GM12892 (cell line): ENCODE data around the gene GUCA2A.

Experiments used
- POLR2A ChIP-seq: IDR thresholded peaks from 2 replicates; pipeline ENCODE4 v1.6.1; 2011; ENCODE audit warnings: low read depth, low read length, control low read depth
- TAF1 ChIP-seq: IDR thresholded peaks from 2 replicates; pipeline ENCODE4 v1.6.1; 2011; ENCODE audit warnings: low read depth, mild to moderate bottlenecking, control low read depth, low read length, borderline replicate concordance

DNA sequence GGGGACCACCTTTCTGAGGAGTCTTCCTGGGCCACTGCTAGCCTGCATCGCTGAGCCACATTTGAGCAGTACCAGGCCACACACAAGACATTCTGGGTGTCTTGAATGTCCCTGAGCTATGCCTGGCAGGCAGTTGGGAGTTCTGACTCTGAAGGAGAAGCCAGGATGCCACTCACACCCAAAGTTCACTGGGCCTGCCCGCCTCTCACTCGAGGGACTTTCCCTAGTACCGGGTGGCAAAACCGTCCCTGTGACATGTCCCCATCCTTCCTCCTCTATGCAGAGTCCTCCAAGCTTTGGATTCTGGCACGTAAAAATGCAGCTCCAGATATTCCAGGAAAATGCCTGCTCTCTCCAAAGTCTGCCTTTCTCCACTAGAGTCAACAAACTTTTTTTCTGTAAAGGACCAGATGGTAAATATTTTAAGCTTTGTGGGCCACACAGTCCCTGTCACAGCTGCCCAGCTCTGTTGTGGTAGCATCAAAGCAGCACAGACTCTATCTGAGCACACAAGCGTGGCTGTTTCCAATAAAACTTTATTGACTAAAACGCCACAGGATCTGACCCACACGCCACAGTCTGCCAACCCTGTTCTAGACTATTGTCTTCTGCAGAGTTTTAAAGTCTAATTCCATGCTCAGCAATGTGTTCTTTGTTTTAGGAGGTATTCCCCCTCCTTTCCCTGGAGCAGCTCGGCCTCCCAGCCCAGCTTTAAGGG, 30.6 kb downstream of the GUCA2A start:
- no peak for TF ChIP-seq POLR2A
- TF ChIP-seq TAF1, result no peak
